ENCODE data around the gene GLCCI1.

The GLCCI1 gene

DNA sequence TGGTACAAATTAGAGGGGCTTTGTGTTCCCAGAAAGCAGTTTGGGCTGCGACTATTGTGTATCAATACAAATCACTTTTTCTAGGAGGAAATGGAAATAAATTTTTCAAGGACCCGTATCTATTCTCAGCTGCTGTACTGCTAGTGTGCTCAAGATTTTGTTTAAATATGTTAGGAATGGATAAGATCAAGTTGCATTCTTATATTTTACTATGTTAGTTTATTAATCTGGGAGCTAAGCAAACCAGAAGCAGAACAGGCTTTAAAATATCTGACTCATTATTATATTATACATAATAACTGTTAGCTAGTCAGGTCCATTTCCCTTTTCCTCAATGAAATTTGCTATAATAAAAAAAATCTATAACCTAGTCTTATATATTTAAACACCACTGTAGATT lies 11.1 kb upstream of the GLCCI1 start:
- TF ChIP-seq, protein P1, sequence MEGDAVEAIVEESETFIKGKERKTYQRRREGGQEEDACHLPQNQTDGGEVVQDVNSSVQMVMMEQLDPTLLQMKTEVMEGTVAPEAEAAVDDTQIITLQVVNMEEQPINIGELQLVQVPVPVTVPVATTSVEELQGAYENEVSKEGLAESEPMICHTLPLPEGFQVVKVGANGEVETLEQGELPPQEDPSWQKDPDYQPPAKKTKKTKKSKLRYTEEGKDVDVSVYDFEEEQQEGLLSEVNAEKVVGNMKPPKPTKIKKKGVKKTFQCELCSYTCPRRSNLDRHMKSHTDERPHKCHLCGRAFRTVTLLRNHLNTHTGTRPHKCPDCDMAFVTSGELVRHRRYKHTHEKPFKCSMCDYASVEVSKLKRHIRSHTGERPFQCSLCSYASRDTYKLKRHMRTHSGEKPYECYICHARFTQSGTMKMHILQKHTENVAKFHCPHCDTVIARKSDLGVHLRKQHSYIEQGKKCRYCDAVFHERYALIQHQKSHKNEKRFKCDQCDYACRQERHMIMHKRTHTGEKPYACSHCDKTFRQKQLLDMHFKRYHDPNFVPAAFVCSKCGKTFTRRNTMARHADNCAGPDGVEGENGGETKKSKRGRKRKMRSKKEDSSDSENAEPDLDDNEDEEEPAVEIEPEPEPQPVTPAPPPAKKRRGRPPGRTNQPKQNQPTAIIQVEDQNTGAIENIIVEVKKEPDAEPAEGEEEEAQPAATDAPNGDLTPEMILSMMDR (IDR thresholded peaks at IDR 0.05; ENCODE audit: low read depth, low read length) = no peak
- H3K4me3 ChIP-seq (replicated peaks in 1 of 2; ENCODE audit: low read depth in 2 of 2, low read length in 2 of 2) = no peak overlapping the region
- DNase-seq (ENCODE audit: low read depth in 2 of 2) = no peak

GRCh38 chr7:7959979-7960670 lies 8.5 kb upstream of the GLCCI1 start:
- no peak overlapping the region for H3K4me3 ChIP-seq (replicated peaks in 1 of 2; ENCODE audit: low read depth in 2 of 2, low read length in 2 of 2)
- TF ChIP-seq, protein P1 (IDR thresholded peaks at IDR 0.05; ENCODE audit: low read depth, low read length) = no peak
- DNase-seq (ENCODE audit: low read depth in 2 of 2) = no peak

DNA sequence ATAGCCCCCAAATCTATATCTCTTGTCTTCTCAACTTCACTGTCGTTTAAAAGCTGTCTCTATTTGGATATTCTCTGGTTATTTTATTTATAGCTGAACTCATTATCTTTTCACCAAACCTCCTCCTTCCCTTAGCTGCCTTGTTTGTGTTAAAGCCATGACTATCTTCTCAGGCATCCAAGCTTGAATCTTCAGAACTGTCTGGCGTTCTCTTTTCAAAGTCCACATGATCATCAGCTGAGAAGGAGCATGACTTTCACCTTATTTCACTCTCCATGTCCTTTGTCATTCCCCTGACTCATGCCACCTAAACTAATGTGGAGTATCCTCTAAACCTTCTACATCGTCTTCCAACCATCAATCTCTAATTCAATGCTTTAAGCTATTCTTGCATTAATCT lies 5.7 kb upstream of the GLCCI1 start:
- TF ChIP-seq, protein P1 (IDR thresholded peaks at IDR 0.05; ENCODE audit: low read depth, low read length) = no peak
- DNase-seq (ENCODE audit: low read depth in 2 of 2) = peak in 1 of 2 donors; percentile 68
- no peak overlapping the region for H3K4me3 ChIP-seq (replicated peaks in 1 of 2; ENCODE audit: low read depth in 2 of 2, low read length in 2 of 2)

- no peak for DNase-seq (ENCODE audit: low read depth in 2 of 2)
- TF ChIP-seq, protein P1 (IDR thresholded peaks at IDR 0.05; ENCODE audit: low read depth, low read length) = no peak
- H3K4me3 ChIP-seq (replicated peaks in 1 of 2; ENCODE audit: low read depth in 2 of 2, low read length in 2 of 2) = no peak overlapping the region
These were observed 4.3 kb upstream of the GLCCI1 start for GRCh38 chr7:7964250-7964649.

- TF ChIP-seq, protein P1 (IDR thresholded peaks at IDR 0.05; ENCODE audit: low read depth, low read length) = no peak
- DNase-seq (ENCODE audit: low read depth in 2 of 2) = no peak
- H3K4me3 ChIP-seq (replicated peaks in 1 of 2; ENCODE audit: low read depth in 2 of 2, low read length in 2 of 2) = no peak overlapping the region
These were observed 3.9 kb upstream of the GLCCI1 start for GRCh38 chr7:7964691-7965090.

- TF ChIP-seq, protein P1 (IDR thresholded peaks at IDR 0.05; ENCODE audit: low read depth, low read length) = no peak
- no peak for DNase-seq (ENCODE audit: low read depth in 2 of 2)
- H3K4me3 ChIP-seq (replicated peaks in 1 of 2; ENCODE audit: low read depth in 2 of 2, low read length in 2 of 2) = no peak overlapping the region
These were observed 3.3 kb upstream of the GLCCI1 start for GRCh38 chr7:7965301-7965700.

Measured in cardiac fibroblast (primary cell).